Pancreas (tissue), 10 donors: ENCODE data around the gene INPP4B. TPM values are rescaled to one million over a fixed set of nuclear protein-coding genes. Genes with fewer than 3 reads are reported as not detected.

Experiments
- ATAC-seq, 4 donors: fragments of 200-7000 bp; cut with Tn5 transposase; one replicate each; pipeline versions ENCODE4 v1.8.0 to v1.9.1; 2020; ENCODE audit warnings: mild to moderate bottlenecking in 4 of 4, moderate library complexity in 4 of 4
- DNase-seq, 6 donors: peaks; one replicate each; pipeline ENCODE4 v3.0.0-alpha.2; 2020
- FAIRE-seq: peaks from 2 replicates; lab custom pipeline; 2012; peaks lifted over from hg19 to GRCh38; lab: Jason Lieb, UNC
- H3K27ac ChIP-seq, 4 donors: fragments of 200-600 bp; sonication (generic); 1 replicate in 3 of 4; 2 replicates in 1 of 4; pipeline versions ENCODE4 v1.5.0 to v1.8.0; 2020
- H3K27me3 ChIP-seq, 4 donors: fragments of 200-600 bp; one replicate each; pipeline ENCODE4 v1.8.0; 2021
- H3K36me3 ChIP-seq, 3 donors: fragments of 200-600 bp; sonication (generic) in 1 of 3; one replicate each; pipeline versions ENCODE4 v1.5.0 to v1.8.0; 2020 to 2021
- H3K4me1 ChIP-seq, 3 donors: fragments of 200-600 bp; one replicate each; pipeline ENCODE4 v1.8.0; 2021
- H3K4me3 ChIP-seq, 4 donors: fragments of 200-600 bp; sonication (generic) in 2 of 4; one replicate each; pipeline versions ENCODE4 v1.5.0 to v1.8.0; 2020 to 2021
- H3K9me3 ChIP-seq, 4 donors: fragments of 200-600 bp; one replicate each; pipeline ENCODE4 v1.8.0; 2021
- CTCF ChIP-seq, 4 donors: fragments of 200-600 bp; sonication (generic) in 3 of 4; IDR thresholded peaks; one replicate each; pipeline versions ENCODE4 v1.5.0 to v1.8.0; 2021; ENCODE audit warnings: antibody characterized with exemption in 4 of 4
- WGBS, 2 donors: extraction: QIAGEN DNeasy Blood & Tissue Kit; methylation state at CpG; one replicate each; pipeline ENCODE4 v1.1.7; 2013; 5-methylcytosine and 5-hydroxymethylcytosine counted together
- intact Hi-C, 3 donors: fragments of 100-400 bp; cut with DNase I; formaldehyde crosslinking; loops; one replicate each; pipeline versions ENCODE4 v1.11.1 to v1.14.2; 2022
- polyA plus RNA-seq, 2 donors: library from polyadenylated mRNA; stranded (reverse); fragments of 200-250 nt; gene quantifications; one replicate each; pipeline ENCODE4 v1.2.3, GENCODE V29; 2013
- total RNA-seq, 6 donors: library from RNA; stranded (reverse); fragmentation: NEBNext Ultra II Directional in 4 of 6; extraction: Animal tissue kit (Norgen Biotek cat#: 25700) in 4 of 6; gene quantifications; one replicate each; pipeline versions ENCODE4 v1.2.1 to v1.2.4, GENCODE V29; 2021 to 2023
- donor health status: healthy with polysubstance abuse.
- donor health status: DM: no; HTN: no; CAD: no; lungs with moderate emphysema.
- donor health status: DM: no; HTN: no; CAD: no.
- donor health status: control.
- donor health status: control.
- donor health status: Bipolar disorder and iron deficiency.
- donor health status: DM: yes; HTN: yes; CAD: no.
- donor health status: DM: no; HTN: no; CAD: no.
- donor health status: DM: no; HTN: no; CAD: no.
- donor health status: DM: yes; HTN: yes; CAD: no.

INPP4B gene
- total and polyA plus RNA-seq, 8 donors, result 1.2 to 12.9 (median 5.5) TPM

- H3K36me3 ChIP-seq, result no peaks in the 10 kb centered on the region
- H3K27me3 ChIP-seq, result no peaks in the 10 kb centered on the region
- H3K9me3 ChIP-seq, result no peaks in the 10 kb centered on the region
- no peak overlapping the region for H3K27ac ChIP-seq
- intact Hi-C loops, result no loop called here
- FAIRE-seq (no peak), DNase-seq (no peak), ATAC-seq (no peak)
- H3K4me3 ChIP-seq, result no peak overlapping the region
- no peak for TF ChIP-seq CTCF (IDR thresholded peaks at IDR 0.05)
- 75 to 85% methylated on average over 1 of the region's 1 CpG for WGBS, 2 donors
- no peaks in the 10 kb centered on the region for H3K4me1 ChIP-seq
Measured at GRCh38 chr4:142698552-142698951, 147.5 kb downstream of the INPP4B start.

GRCh38 chr4:142697928-142698327, 148.2 kb downstream of the INPP4B start:
- FAIRE-seq (no peak), ATAC-seq (no peak)
- WGBS, 2 donors, result 72 to 76% methylated on average over 1 of the region's 1 CpG

GRCh38 chr4:142697320-142697719, 148.8 kb downstream of the INPP4B start:
- H3K9me3 ChIP-seq, result no peaks in the 10 kb centered on the region
- FAIRE-seq (no peak), DNase-seq (no peak), ATAC-seq (no peak)
- H3K4me3 ChIP-seq, result no peak overlapping the region
- no peaks in the 10 kb centered on the region for H3K36me3 ChIP-seq
- intact Hi-C loops, result no loop called here
- H3K27me3 ChIP-seq, result no peaks in the 10 kb centered on the region
- H3K4me1 ChIP-seq, result no peaks in the 10 kb centered on the region
- no peak overlapping the region for H3K27ac ChIP-seq
- WGBS, 2 donors, result 38 to 42% methylated on average over 2 of the region's 2 CpGs
- no peak for TF ChIP-seq CTCF (IDR thresholded peaks at IDR 0.05)

More at GRCh38 chr4:142697928-142698327, 148.2 kb downstream of the INPP4B start:
- no peaks in the 10 kb centered on the region for H3K9me3 ChIP-seq
- no peaks in the 10 kb centered on the region for H3K27me3 ChIP-seq
- H3K36me3 ChIP-seq, result no peaks in the 10 kb centered on the region
- no peak for TF ChIP-seq CTCF (IDR thresholded peaks at IDR 0.05)
- no peak for DNase-seq
- H3K4me3 ChIP-seq, result no peak overlapping the region
- no peak overlapping the region for H3K27ac ChIP-seq
- H3K4me1 ChIP-seq, result no peaks in the 10 kb centered on the region
- intact Hi-C loops, result no loop called here

GRCh38 chr4:142696334-142697122, 149.6 kb downstream of the INPP4B start:
- ATAC-seq (no peak), DNase-seq (no peak), FAIRE-seq (no peak)
- intact Hi-C loops, result no loop called here
- Histone ChIP-seq H3K27ac (no peak overlapping the region), H3K4me3 (no peak overlapping the region), H3K9me3 (no peaks in the 10 kb centered on the region), H3K27me3 (no peaks in the 10 kb centered on the region), H3K4me1 (no peaks in the 10 kb centered on the region), H3K36me3 (no peaks in the 10 kb centered on the region)
- 76 to 81% methylated on average over 3 of the region's 3 CpGs for WGBS, 2 donors
- TF ChIP-seq CTCF (IDR thresholded peaks at IDR 0.05), result no peak
